Measurements from ENCODE around the gene ERFL.

The ERFL gene

GRCh38 chr19:41921577-41922576 is 6.4 kb downstream of the ERFL start:
- H3K4me1 ChIP-seq (ENCODE audit: insufficient read depth, insufficient read length) = peaks cover 6% of the 10 kb centered on the region
- no peak overlapping the region for H3K4me3 ChIP-seq (ENCODE audit: insufficient read length, low read depth)
- no peaks in the 10 kb centered on the region for H3K36me3 ChIP-seq (ENCODE audit: insufficient read depth, insufficient read length, low read length)
- H3K27me3 ChIP-seq (ENCODE audit: insufficient read depth, insufficient read length) = peaks cover 90% of the 10 kb centered on the region
- H3K9me3 ChIP-seq (ENCODE audit: insufficient read depth, low read length) = no peaks in the 10 kb centered on the region
- DNase-seq (ENCODE audit: low read depth, low spot score) = no peak
- TF ChIP-seq ZNF274 (IDR thresholded peaks at IDR 0.05; ENCODE audit: low read depth, low read length) = no peak
- no peak for TF ChIP-seq YY1 (IDR thresholded peaks at IDR 0.05; ENCODE audit: insufficient read depth, insufficient read length)
- TF ChIP-seq SUZ12 (IDR thresholded peaks at IDR 0.05; ENCODE audit: extremely low read depth, insufficient read depth, insufficient read length) = no peak
- no peak overlapping the region for H3K9ac ChIP-seq (ENCODE audit: insufficient read length, low read depth)

- no peak for DNase-seq (ENCODE audit: low read depth, low spot score)
- Histone ChIP-seq H3K27me3 (ENCODE audit: insufficient read depth, insufficient read length) (peaks cover 90% of the 10 kb centered on the region), H3K4me1 (ENCODE audit: insufficient read depth, insufficient read length) (peaks cover 6% of the 10 kb centered on the region), H3K9ac (ENCODE audit: insufficient read length, low read depth) (no peak overlapping the region), H3K4me3 (ENCODE audit: insufficient read length, low read depth) (no peak overlapping the region), H3K9me3 (ENCODE audit: insufficient read depth, low read length) (no peaks in the 10 kb centered on the region), H3K36me3 (ENCODE audit: insufficient read depth, insufficient read length, low read length) (no peaks in the 10 kb centered on the region)
- no peak for TF ChIP-seq YY1 (IDR thresholded peaks at IDR 0.05; ENCODE audit: insufficient read depth, insufficient read length)
- TF ChIP-seq ZNF274 (IDR thresholded peaks at IDR 0.05; ENCODE audit: low read depth, low read length) = no peak
- no peak for TF ChIP-seq SUZ12 (IDR thresholded peaks at IDR 0.05; ENCODE audit: extremely low read depth, insufficient read depth, insufficient read length)
Observed at GRCh38 chr19:41920882-41921576, 7.2 kb downstream of the ERFL start.

- Histone ChIP-seq H3K27me3 (ENCODE audit: insufficient read depth, insufficient read length) (peaks cover 90% of the 10 kb centered on the region), H3K4me1 (ENCODE audit: insufficient read depth, insufficient read length) (peaks cover 6% of the 10 kb centered on the region), H3K36me3 (ENCODE audit: insufficient read depth, insufficient read length, low read length) (no peaks in the 10 kb centered on the region), H3K9ac (ENCODE audit: insufficient read length, low read depth) (no peak overlapping the region), H3K9me3 (ENCODE audit: insufficient read depth, low read length) (no peaks in the 10 kb centered on the region), H3K4me3 (ENCODE audit: insufficient read length, low read depth) (no peak overlapping the region)
- TF ChIP-seq SUZ12 (IDR thresholded peaks at IDR 0.05; ENCODE audit: extremely low read depth, insufficient read depth, insufficient read length) (no peak), YY1 (IDR thresholded peaks at IDR 0.05; ENCODE audit: insufficient read depth, insufficient read length) (no peak)
- no peak for DNase-seq (ENCODE audit: low read depth, low spot score)
Observed at GRCh38 chr19:41919948-41920712, 8.1 kb downstream of the ERFL start.

- Histone ChIP-seq H3K9me3 (ENCODE audit: insufficient read depth, low read length) (no peaks in the 10 kb centered on the region), H3K27me3 (ENCODE audit: insufficient read depth, insufficient read length) (peaks cover 90% of the 10 kb centered on the region), H3K9ac (ENCODE audit: insufficient read length, low read depth) (no peak overlapping the region), H3K36me3 (ENCODE audit: insufficient read depth, insufficient read length, low read length) (no peaks in the 10 kb centered on the region), H3K4me1 (ENCODE audit: insufficient read depth, insufficient read length) (peaks cover 9% of the 10 kb centered on the region), H3K4me3 (ENCODE audit: insufficient read length, low read depth) (no peak overlapping the region)
- no peak for DNase-seq (ENCODE audit: low read depth, low spot score)
- no peak for TF ChIP-seq YY1 (IDR thresholded peaks at IDR 0.05; ENCODE audit: insufficient read depth, insufficient read length)
- TF ChIP-seq ZNF274 (IDR thresholded peaks at IDR 0.05; ENCODE audit: low read depth, low read length) = no peak
- no peak for TF ChIP-seq SUZ12 (IDR thresholded peaks at IDR 0.05; ENCODE audit: extremely low read depth, insufficient read depth, insufficient read length)
Observed at GRCh38 chr19:41918653-41919244, 9.5 kb downstream of the ERFL start.

- Histone ChIP-seq H3K9me3 (ENCODE audit: insufficient read depth, low read length) (no peaks in the 10 kb centered on the region), H3K27me3 (ENCODE audit: insufficient read depth, insufficient read length) (peaks cover 92% of the 10 kb centered on the region), H3K4me1 (ENCODE audit: insufficient read depth, insufficient read length) (peaks cover 9% of the 10 kb centered on the region), H3K9ac (ENCODE audit: insufficient read length, low read depth) (no peak overlapping the region), H3K4me3 (ENCODE audit: insufficient read length, low read depth) (no peak overlapping the region), H3K36me3 (ENCODE audit: insufficient read depth, insufficient read length, low read length) (no peaks in the 10 kb centered on the region)
- DNase-seq (ENCODE audit: low read depth, low spot score) = no peak
- TF ChIP-seq SUZ12 (IDR thresholded peaks at IDR 0.05; ENCODE audit: extremely low read depth, insufficient read depth, insufficient read length) (no peak), YY1 (IDR thresholded peaks at IDR 0.05; ENCODE audit: insufficient read depth, insufficient read length) (no peak), ZNF274 (IDR thresholded peaks at IDR 0.05; ENCODE audit: low read depth, low read length) (no peak)
Observed at GRCh38 chr19:41918095-41918494, 10.2 kb downstream of the ERFL start.

GRCh38 chr19:41917676-41918075 is 10.6 kb downstream of the ERFL start:
- Histone ChIP-seq H3K9ac (ENCODE audit: insufficient read length, low read depth) (no peak overlapping the region), H3K27me3 (ENCODE audit: insufficient read depth, insufficient read length) (peaks cover 92% of the 10 kb centered on the region)
- no peak for TF ChIP-seq ZNF274 (IDR thresholded peaks at IDR 0.05; ENCODE audit: low read depth, low read length)
- TF ChIP-seq SUZ12 (IDR thresholded peaks at IDR 0.05; ENCODE audit: extremely low read depth, insufficient read depth, insufficient read length) = no peak
- no peak for TF ChIP-seq YY1 (IDR thresholded peaks at IDR 0.05; ENCODE audit: insufficient read depth, insufficient read length)

More at GRCh38 chr19:41917676-41918075, 10.6 kb downstream of the ERFL start:
- Histone ChIP-seq H3K4me3 (ENCODE audit: insufficient read length, low read depth) (no peak overlapping the region), H3K36me3 (ENCODE audit: insufficient read depth, insufficient read length, low read length) (no peaks in the 10 kb centered on the region), H3K4me1 (ENCODE audit: insufficient read depth, insufficient read length) (peaks cover 9% of the 10 kb centered on the region), H3K9me3 (ENCODE audit: insufficient read depth, low read length) (no peaks in the 10 kb centered on the region)
- no peak for DNase-seq (ENCODE audit: low read depth, low spot score)

Measured in NT2/D1 (cell line).